Measurements from ENCODE around the gene RPAP3. TPM values are rescaled to one million over a fixed set of nuclear protein-coding genes. Genes with fewer than 3 reads are reported as not detected.

The RPAP3 gene
- total and polyA plus RNA-seq, 2 of the 4 experiments (the other 2 are of a cell fraction), result 10.6 to 13.4 TPM

DNA sequence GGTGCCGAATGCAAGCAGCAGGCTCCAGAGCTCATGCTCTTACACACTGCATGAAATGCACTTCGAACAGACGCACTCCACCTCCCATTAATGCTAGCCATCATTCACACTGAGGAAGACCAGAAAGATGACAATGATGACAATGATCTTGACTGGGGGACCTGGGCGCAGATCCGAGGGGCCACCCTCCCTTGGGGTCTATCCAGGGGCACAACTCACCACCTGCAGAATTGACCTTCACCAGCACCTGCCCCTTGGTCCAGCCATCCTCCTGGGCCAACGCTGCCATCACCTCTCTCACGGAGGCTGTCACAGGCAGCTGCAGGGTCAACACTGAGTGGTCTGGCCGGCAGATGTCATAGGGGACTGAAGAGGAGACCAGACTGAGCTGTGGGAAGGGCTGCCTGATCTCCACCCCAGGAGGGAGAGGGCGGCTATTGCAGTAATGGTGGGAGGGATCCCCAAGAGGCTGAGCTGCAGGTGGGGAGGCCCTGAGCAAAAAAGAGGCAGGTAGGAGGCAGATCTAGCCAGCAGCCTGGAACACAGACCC lies 37.6 kb upstream of the RPAP3 start:
- H3K9ac ChIP-seq (ENCODE audit: low read depth, low read length), result no peak overlapping the region
- no peak overlapping the region for H2AK9ac ChIP-seq (replicated peaks; ENCODE audit: low read depth, low read length, poor library complexity)
- H3K4me3 ChIP-seq (ENCODE audit: insufficient read depth, low read depth, low read length), result no peak overlapping the region
- H2BK20ac ChIP-seq (ENCODE audit: low read depth, low read length), result no peak overlapping the region
- no peak for ATAC-seq (ENCODE audit: low read depth)
- 0 out of 2 replicates have a peak overlapping the region, but pooled peaks have one; percentile 17 for H2AK5ac ChIP-seq (ENCODE audit: low read depth, low read length)
- no peak overlapping the region for H3K27ac ChIP-seq (ENCODE audit: insufficient read depth, low read length)
- H2BK15ac ChIP-seq (ENCODE audit: low read depth, low read length), result no peak overlapping the region
- H2AFZ ChIP-seq (replicated peaks; ENCODE audit: low read length, poor library complexity), result peak overlapping the region; percentile 18
- peaks cover 2% of the 10 kb centered on the region; the same call in 1 of the 2 replicates for H3K4me1 ChIP-seq (ENCODE audit: control insufficient read depth, insufficient read depth, low read length)
- dilution Hi-C loops (cut with HindIII; ENCODE audit: low sequenced_read_pairs, unreplicated experiment), result no loop called here
- H3K23ac ChIP-seq (ENCODE audit: low read depth, low read length), result no peak overlapping the region
- no peak overlapping the region for H4K8ac ChIP-seq (ENCODE audit: low read depth in 2 of 2, low read length in 2 of 2)
- no peaks in the 10 kb centered on the region for H4K20me1 ChIP-seq (ENCODE audit: insufficient read depth, low read length)
- no peak overlapping the region for H2BK5ac ChIP-seq (ENCODE audit: low read depth, low read length, poor library complexity, severe bottlenecking)
- H4K5ac ChIP-seq (ENCODE audit: low read depth, low read length), result no peak overlapping the region
- CTCF ChIA-PET, result interaction anchor here (0.6 to 2.4 kb wide), 6 partner anchors 11 to 341 kb away, joined by 3 to 19 read pairs (median 8); partner anchors contain the start of gene RAPGEF3
- no TSS peak for BruUV-seq (replicated peaks)
- POLR2A ChIA-PET (ENCODE audit: unreplicated experiment), result no interaction called here
- no peak overlapping the region for H4K91ac ChIP-seq (ENCODE audit: insufficient read depth, low read depth, low read length)
- no CpG with 5 or more reads among the region's 9 CpGs for WGBS, 2 experiments (ENCODE audit: extremely low coverage in 2 of 2, insufficient read length in 1 of 2)
- no peaks in the 10 kb centered on the region for H3K9me1 ChIP-seq (ENCODE audit: insufficient read depth, low read length)
- H3K36me3 ChIP-seq (ENCODE audit: control insufficient read depth, insufficient read depth, low read length), result no peaks in the 10 kb centered on the region
- intact Hi-C loops (cut with micrococcal nuclease), result no loop called here
- H3K9me3 ChIP-seq (ENCODE audit: control insufficient read depth, insufficient read depth, low read length), result no peaks in the 10 kb centered on the region
- H2BK120ac ChIP-seq (ENCODE audit: low read depth, low read length), result no peak overlapping the region
- no peaks in the 10 kb centered on the region for H3K79me1 ChIP-seq (ENCODE audit: low read depth in 1 of 2, low read length in 2 of 2)
- TF ChIP-seq, protein P1, sequence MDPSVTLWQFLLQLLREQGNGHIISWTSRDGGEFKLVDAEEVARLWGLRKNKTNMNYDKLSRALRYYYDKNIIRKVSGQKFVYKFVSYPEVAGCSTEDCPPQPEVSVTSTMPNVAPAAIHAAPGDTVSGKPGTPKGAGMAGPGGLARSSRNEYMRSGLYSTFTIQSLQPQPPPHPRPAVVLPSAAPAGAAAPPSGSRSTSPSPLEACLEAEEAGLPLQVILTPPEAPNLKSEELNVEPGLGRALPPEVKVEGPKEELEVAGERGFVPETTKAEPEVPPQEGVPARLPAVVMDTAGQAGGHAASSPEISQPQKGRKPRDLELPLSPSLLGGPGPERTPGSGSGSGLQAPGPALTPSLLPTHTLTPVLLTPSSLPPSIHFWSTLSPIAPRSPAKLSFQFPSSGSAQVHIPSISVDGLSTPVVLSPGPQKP (IDR thresholded peaks at IDR 0.05; ENCODE audit: borderline replicate concordance, low read depth, low read length), result no peak
- TF ChIP-seq NFE2L2 (IDR thresholded peaks at IDR 0.05; ENCODE audit: low read depth, low read length), result no peak
- TF ChIP-seq SMC3 (IDR thresholded peaks at IDR 0.05; ENCODE audit: low read depth, low read length), result no peak
- TF ChIP-seq BHLHE40 (IDR thresholded peaks at IDR 0.05; ENCODE audit: low read depth, low read length), result no peak
- no peak for TF ChIP-seq CEBPB (IDR thresholded peaks at IDR 0.05; ENCODE audit: low read depth, low read length)
- no peak for TF ChIP-seq MAZ (IDR thresholded peaks at IDR 0.05; ENCODE audit: borderline replicate concordance, low read depth, low read length)
- TF ChIP-seq MAFK (IDR thresholded peaks at IDR 0.05; ENCODE audit: low read depth, low read length), result no peak
- no peak for TF ChIP-seq FOS (IDR thresholded peaks at IDR 0.05; ENCODE audit: low read depth, low read length)
- TF ChIP-seq, protein P2, sequence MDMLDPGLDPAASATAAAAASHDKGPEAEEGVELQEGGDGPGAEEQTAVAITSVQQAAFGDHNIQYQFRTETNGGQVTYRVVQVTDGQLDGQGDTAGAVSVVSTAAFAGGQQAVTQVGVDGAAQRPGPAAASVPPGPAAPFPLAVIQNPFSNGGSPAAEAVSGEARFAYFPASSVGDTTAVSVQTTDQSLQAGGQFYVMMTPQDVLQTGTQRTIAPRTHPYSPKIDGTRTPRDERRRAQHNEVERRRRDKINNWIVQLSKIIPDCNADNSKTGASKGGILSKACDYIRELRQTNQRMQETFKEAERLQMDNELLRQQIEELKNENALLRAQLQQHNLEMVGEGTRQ (IDR thresholded peaks at IDR 0.05; ENCODE audit: low read depth, low read length), result no peak
- no peak for TF ChIP-seq POLR2A (IDR thresholded peaks at IDR 0.05; ENCODE audit: low read depth, low read length)
- no peak for TF ChIP-seq CHD1 (IDR thresholded peaks at IDR 0.05; ENCODE audit: low read depth, low read length)
- TF ChIP-seq, protein P3, sequence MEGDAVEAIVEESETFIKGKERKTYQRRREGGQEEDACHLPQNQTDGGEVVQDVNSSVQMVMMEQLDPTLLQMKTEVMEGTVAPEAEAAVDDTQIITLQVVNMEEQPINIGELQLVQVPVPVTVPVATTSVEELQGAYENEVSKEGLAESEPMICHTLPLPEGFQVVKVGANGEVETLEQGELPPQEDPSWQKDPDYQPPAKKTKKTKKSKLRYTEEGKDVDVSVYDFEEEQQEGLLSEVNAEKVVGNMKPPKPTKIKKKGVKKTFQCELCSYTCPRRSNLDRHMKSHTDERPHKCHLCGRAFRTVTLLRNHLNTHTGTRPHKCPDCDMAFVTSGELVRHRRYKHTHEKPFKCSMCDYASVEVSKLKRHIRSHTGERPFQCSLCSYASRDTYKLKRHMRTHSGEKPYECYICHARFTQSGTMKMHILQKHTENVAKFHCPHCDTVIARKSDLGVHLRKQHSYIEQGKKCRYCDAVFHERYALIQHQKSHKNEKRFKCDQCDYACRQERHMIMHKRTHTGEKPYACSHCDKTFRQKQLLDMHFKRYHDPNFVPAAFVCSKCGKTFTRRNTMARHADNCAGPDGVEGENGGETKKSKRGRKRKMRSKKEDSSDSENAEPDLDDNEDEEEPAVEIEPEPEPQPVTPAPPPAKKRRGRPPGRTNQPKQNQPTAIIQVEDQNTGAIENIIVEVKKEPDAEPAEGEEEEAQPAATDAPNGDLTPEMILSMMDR (conservative IDR thresholded peaks at IDR 0.05; ENCODE audit: low read depth, low read length), result no peak
- no peak for TF ChIP-seq RFX5 (IDR thresholded peaks at IDR 0.05; ENCODE audit: low read depth, low read length)
- no peak overlapping the region for H3K4ac ChIP-seq (ENCODE audit: low read depth, low read length)
- H3K4me2 ChIP-seq (ENCODE audit: low read depth, low read length), result no peak overlapping the region
- DNase-seq, result no peak
- H3K56ac ChIP-seq (ENCODE audit: extremely low read depth, insufficient read depth, low read length), result no peak overlapping the region
- peaks cover 28% of the 10 kb centered on the region for H3K27me3 ChIP-seq (ENCODE audit: control insufficient read depth, insufficient read depth, low read length)
- no peak overlapping the region for H3K14ac ChIP-seq (replicated peaks; ENCODE audit: low read depth, low read length)
- H3K18ac ChIP-seq (ENCODE audit: low read depth, low read length), result no peak overlapping the region
- in situ Hi-C loops (cut with MboI; ENCODE audit: low sequenced_read_pairs), result loop anchor here (10.0 kb wide), 1 partner anchor 91 kb away; no protein-coding TSS in a partner anchor
